ENCODE results near the gene RFX8. TPM values are rescaled to one million over a fixed set of nuclear protein-coding genes. Genes with fewer than 3 reads are reported as not detected.
"Not testable (repeated sequence)": the region's sequence is repeated elsewhere in the genome, so short reads cannot be mapped to it uniquely, and the experiment has no call there.

Gene RFX8
- total and polyA plus RNA-seq, 2 of the 8 experiments (the other 6 are each of a cell fraction or from before 2014, with no cell fraction given), result 0.60 to 0.97 TPM

- no peak for TF ChIP-seq CHD1 (IDR thresholded peaks at IDR 0.05; ENCODE audit: low read depth, low read length)
- TF ChIP-seq CREB1 (IDR thresholded peaks at IDR 0.05), result no peak
- TF ChIP-seq CTCF (IDR thresholded peaks at IDR 0.05; ENCODE audit: control extremely low read depth in 1 of 3, insufficient read depth in 1 of 3, low read depth in 1 of 3, low read length in 3 of 3), result no peak
- TF ChIP-seq SAP30 (IDR thresholded peaks at IDR 0.05; ENCODE audit: insufficient read depth, insufficient replicate concordance, low read length), result no peak
Observed at GRCh38 chr2:101354420-101355311, 120.2 kb downstream of the RFX8 start (continued).

DNA sequence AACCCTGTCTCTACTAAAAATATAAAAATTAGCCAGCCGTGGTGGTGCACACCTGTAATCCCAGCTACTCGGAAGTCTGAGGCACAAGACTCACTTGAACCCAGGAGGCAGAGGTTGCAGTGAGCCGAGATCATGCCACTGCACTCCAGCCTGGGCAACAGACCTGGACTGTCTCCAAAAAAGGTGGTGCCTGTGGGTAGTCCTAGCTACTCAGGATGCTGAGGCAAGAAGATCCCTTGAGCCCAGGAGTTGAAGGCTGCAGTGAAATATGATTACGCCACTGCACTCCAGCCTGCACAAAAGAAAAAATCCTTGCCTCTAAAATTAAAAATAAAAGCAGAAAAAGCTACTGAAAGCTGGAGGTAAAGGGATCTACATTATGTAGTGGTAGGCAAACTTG lies 122.3 kb downstream of the RFX8 start:
- H3K56ac ChIP-seq (replicated peaks; ENCODE audit: insufficient read length, low read depth, low read length); H3K27ac ChIP-seq (ENCODE audit: low read depth, low read length); POLR2A ChIA-PET (ENCODE audit: partially characterized antibody); H4K91ac ChIP-seq (replicated peaks; ENCODE audit: insufficient read length, low read length); H2BK20ac ChIP-seq (ENCODE audit: low read length); H4K8ac ChIP-seq (ENCODE audit: extremely low read depth, insufficient read depth, low read length); H3K18ac ChIP-seq (ENCODE audit: extremely low read depth, low read length); H2BK5ac ChIP-seq (ENCODE audit: low read depth, low read length); H3K14ac ChIP-seq (ENCODE audit: insufficient read length); DNase-seq (ENCODE audit: low read depth in 1 of 2, low spot score in 2 of 2); H3K23ac ChIP-seq (ENCODE audit: insufficient read length); H3K23me2 ChIP-seq (ENCODE audit: low read depth, low read length); H3K4ac ChIP-seq (replicated peaks; ENCODE audit: insufficient read length, low read depth, low read length); H3K27me3 ChIP-seq (replicated peaks in 1 of 4; ENCODE audit: control insufficient read depth in 3 of 4, extremely low read depth in 1 of 4, insufficient read depth in 3 of 4, low read length in 3 of 4); H4K5ac ChIP-seq (ENCODE audit: insufficient read length, low read depth, low read length); H3K4me1 ChIP-seq (replicated peaks in 1 of 4; ENCODE audit: control insufficient read depth in 3 of 4, insufficient read depth in 4 of 4, low read length in 3 of 4); H2BK12ac ChIP-seq (ENCODE audit: low read depth, low read length); H4K20me1 ChIP-seq (replicated peaks in 1 of 2; ENCODE audit: control insufficient read depth in 1 of 2, insufficient read depth in 2 of 2, low read length in 2 of 2); H3K9me3 ChIP-seq (ENCODE audit: insufficient read depth in 2 of 2, low read depth in 1 of 2, low read length in 1 of 2); H2AK5ac ChIP-seq (ENCODE audit: low read depth, low read length); H3K9ac ChIP-seq (replicated peaks in 1 of 4; ENCODE audit: extremely low read depth in 1 of 4, low read depth in 3 of 4, low read length in 3 of 4); H2AFZ ChIP-seq (ENCODE audit: low read length); H3K4me2 ChIP-seq (ENCODE audit: insufficient read depth in 1 of 2, low read depth in 2 of 2, low read length in 2 of 2); H3K4me3 ChIP-seq (ENCODE audit: extremely low read depth in 1 of 4, insufficient read depth in 2 of 4, low read depth in 3 of 4, low read length in 4 of 4); H3K79me2 ChIP-seq (ENCODE audit: control insufficient read depth in 1 of 2, insufficient read depth in 2 of 2, low read length in 2 of 2); H3K79me1 ChIP-seq (ENCODE audit: low read depth, low read length); H2BK120ac ChIP-seq (replicated peaks; ENCODE audit: low read depth, low read length); FAIRE-seq; H3K36me3 ChIP-seq (ENCODE audit: control insufficient read depth in 2 of 4, insufficient read depth in 4 of 4, low read length in 3 of 4); H2BK15ac ChIP-seq (ENCODE audit: low read length): not testable (repeated sequence)
- CTCF ChIA-PET (ENCODE audit: partially characterized antibody), result interaction anchor here (1.2 to 6.4 kb wide), 3 partner anchors 9 to 67 kb away, joined by 3 to 33 read pairs (median 7); no protein-coding TSS in a partner anchor
- WGBS, 2 experiments (ENCODE audit: extremely low coverage in 1 of 2, insufficient coverage in 1 of 2, insufficient read length in 1 of 2, insufficient replicate concordance in 2 of 2, low coverage in 1 of 2, low lambda C conversion rate in 2 of 2, missing lambda C conversion rate in 1 of 2), result 91% methylated on average over 4 of the region's 4 CpGs; no CpG with 5 or more reads in 1 of the 2 experiments

Data from H1 (cell line).